GM19372 (cell line): Measurements from ENCODE around the gene NTN4.
"Not testable (repeated sequence)": the region's sequence is repeated elsewhere in the genome, so short reads cannot be mapped to it uniquely, and the experiment has no call there.

ENCODE experiments used
- ATAC-seq: cut with Tn5 transposase; IDR thresholded peaks from one replicate; pipeline ENCODE4 v1.9.1; 2021; ENCODE audit warnings: mild to moderate bottlenecking, low read depth, moderate library complexity; ENCODE audit not compliant: unreplicated experiment

The NTN4 gene

GRCh38 chr12:95802482-95803270 lies 12.1 kb upstream of the NTN4 start:
- ATAC-seq, result no peak

- ATAC-seq, result no peak
Measured at GRCh38 chr12:95796982-95797289, 6.4 kb upstream of the NTN4 start.

- no peak for ATAC-seq
Measured at GRCh38 chr12:95796225-95796981, 5.8 kb upstream of the NTN4 start.

GRCh38 chr12:95790917-95791849 lies 619 bp upstream of the NTN4 start:
- no peak for ATAC-seq

- no peak for ATAC-seq
Measured at GRCh38 chr12:95789126-95790032, 1.2 kb downstream of the NTN4 start.

GRCh38 chr12:95788637-95789036 lies 1.9 kb downstream of the NTN4 start:
- ATAC-seq, result no peak

- ATAC-seq, result no peak
Measured at GRCh38 chr12:95787274-95787818, 3.2 kb downstream of the NTN4 start.

- ATAC-seq, result no peak
Measured at GRCh38 chr12:95784915-95785314, 5.6 kb downstream of the NTN4 start.

GRCh38 chr12:95784286-95784685 lies 6.3 kb downstream of the NTN4 start:
- ATAC-seq, result no peak

GRCh38 chr12:95775466-95775865 lies 15.1 kb downstream of the NTN4 start:
- not testable (repeated sequence) for ATAC-seq

GRCh38 chr12:95774311-95775045 lies 16.1 kb downstream of the NTN4 start:
- ATAC-seq, result no peak

GRCh38 chr12:95773320-95773719 lies 17.2 kb downstream of the NTN4 start:
- no peak for ATAC-seq

GRCh38 chr12:95767703-95768102 lies 22.9 kb downstream of the NTN4 start:
- ATAC-seq, result no peak

GRCh38 chr12:95766356-95767019 lies 24.1 kb downstream of the NTN4 start:
- ATAC-seq, result no peak

- ATAC-seq, result no peak
Measured at GRCh38 chr12:95764848-95765247, 25.7 kb downstream of the NTN4 start.

GRCh38 chr12:95763809-95764253 lies 26.7 kb downstream of the NTN4 start:
- no peak for ATAC-seq

GRCh38 chr12:95762123-95762785 lies 28.3 kb downstream of the NTN4 start:
- no peak for ATAC-seq

GRCh38 chr12:95760371-95760770 lies 30.2 kb downstream of the NTN4 start:
- no peak for ATAC-seq
